ENCODE data around the gene PLCH2.

Gene PLCH2

DNA sequence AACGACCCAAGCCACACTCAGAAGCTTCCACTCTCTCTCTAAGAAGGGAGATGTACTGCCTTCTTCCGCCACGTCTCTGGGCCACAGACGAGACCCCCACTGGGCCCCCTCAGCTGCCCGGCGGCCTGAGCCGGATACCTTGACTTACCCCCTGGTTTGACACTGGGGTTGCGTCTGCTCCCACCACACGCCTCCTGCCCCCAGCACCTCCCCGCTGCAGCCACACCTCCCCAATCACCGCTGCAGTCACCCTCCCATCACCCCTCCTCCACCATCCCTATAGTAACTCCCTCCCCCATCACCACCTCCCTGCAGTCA, 39.6 kb downstream of the PLCH2 start:
- DNase-seq (ENCODE audit: low spot score), result no peak

GRCh38 chr1:2516124-2516523, 40.0 kb downstream of the PLCH2 start:
- DNase-seq (ENCODE audit: low spot score), result no peak

DNA sequence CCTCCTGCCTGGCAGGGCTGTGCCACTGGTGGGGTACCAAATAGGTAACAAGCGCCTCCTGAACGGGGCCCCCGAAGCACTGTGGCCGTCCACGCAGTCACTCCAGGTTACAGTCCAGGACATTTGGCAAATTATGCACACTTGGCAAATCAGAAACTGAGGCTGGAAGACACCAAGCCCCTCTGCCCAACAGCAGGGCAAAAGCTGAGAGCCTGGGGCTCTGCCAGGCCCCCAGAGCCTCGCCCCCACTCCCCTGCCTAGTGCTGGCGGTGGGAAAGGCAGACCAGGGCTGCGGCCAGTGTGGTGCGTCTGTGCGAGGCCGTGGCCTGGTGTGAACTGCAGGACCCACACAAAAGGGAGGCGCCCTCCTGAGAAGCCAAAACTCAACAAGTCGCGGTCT, 40.9 kb downstream of the PLCH2 start:
- no peak for DNase-seq (ENCODE audit: low spot score)

- DNase-seq (ENCODE audit: low spot score), result no peak
These were observed 41.9 kb downstream of the PLCH2 start for GRCh38 chr1:2517966-2518365.

- DNase-seq (ENCODE audit: low spot score), result no peak
These were observed 42.4 kb downstream of the PLCH2 start for GRCh38 chr1:2518528-2518927.

DNA sequence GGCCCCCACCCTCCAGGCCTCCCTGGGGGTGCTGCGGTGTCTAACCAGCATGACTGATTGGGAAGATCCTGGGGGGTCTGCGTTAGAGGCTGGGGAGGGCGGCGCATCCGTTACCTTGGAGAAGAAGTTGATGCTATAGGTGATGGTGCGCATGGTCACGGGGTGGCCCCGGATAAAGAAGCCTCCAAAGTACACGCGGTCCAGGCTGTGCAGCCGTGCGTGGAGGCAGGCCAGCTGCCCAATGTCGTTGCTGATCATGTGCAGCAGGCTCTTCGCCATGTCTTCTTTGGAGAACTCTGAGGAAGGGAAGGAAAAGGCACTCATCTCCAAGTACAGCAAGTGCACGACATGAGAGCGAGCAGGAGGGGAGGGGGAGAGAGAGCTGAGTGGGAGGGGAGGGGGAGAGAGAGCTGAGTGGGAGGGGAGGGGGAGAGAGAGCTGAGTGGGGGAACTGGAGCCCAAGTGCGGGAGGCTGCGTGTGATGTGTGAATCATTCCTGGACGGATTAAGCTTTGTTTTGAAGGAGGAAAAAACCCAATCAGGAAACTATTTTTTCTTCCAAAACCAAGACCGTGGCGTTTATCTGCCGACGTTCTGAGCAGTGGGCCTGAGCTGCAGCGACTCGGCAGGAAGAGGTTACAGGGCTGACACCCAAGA, 43.1 kb downstream of the PLCH2 start:
- DNase-seq (ENCODE audit: low spot score), result no peak

GRCh38 chr1:2519729-2520128, 43.6 kb downstream of the PLCH2 start:
- no peak for DNase-seq (ENCODE audit: low spot score)

GRCh38 chr1:2520206-2520605, 44.1 kb downstream of the PLCH2 start:
- DNase-seq (ENCODE audit: low spot score), result no peak

- no peak for DNase-seq (ENCODE audit: low spot score)
These were observed 44.7 kb downstream of the PLCH2 start for GRCh38 chr1:2520806-2521205.

DNA sequence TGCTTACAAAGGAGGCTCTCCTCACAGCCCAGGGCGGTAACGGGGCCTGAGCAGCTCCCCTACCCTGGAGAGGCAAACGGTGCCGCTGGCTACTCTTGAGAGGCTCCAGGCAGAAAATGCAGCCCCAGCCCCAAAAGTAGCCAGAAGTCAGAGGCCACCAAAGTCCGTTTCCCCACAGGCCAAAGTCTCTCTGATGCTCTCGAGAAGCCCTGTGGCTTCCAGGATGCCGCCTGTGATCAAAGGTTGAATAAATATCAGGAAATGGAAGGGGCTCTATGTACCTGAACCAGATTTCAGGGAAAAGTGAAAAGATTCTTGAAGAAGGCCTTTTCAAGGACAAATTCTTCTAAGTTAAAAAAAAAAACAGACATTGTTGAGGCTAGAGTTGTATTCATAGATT, 46.1 kb downstream of the PLCH2 start:
- DNase-seq (ENCODE audit: low spot score), result no peak

DNA sequence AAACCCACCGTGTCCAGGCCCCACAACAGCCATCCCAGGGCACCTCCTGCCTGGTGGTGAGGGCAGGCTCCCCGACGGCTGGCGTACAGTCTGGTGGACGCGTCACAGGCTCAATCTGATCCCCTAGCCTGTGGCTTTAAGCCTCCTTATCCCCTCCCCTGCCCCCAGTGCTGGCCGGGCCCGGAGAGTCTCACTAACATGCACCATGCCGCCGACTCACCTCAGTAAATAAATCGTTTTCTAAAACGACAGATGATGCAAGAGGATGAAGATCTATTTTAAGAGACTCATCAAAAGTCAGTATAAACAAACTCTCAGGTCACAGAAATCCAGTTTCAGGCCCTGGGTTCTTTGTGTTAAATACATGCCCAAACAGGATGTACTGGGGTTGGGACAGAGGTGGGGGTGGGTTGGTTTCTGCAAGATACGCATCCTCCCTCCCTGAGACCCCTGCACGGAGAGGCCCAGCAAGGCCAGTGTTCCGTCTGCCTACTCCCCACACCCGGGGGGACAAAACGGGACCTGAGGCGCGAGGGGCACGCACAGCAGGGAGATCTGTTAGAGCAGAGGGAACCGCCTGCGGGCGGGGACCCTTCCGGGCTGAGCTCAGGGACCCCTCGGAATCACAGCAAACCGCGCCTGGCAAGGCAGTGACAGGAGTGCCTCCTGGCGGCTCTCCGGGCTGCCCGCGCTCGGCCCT, 47.3 kb downstream of the PLCH2 start:
- no peak for DNase-seq (ENCODE audit: low spot score)

GRCh38 chr1:2523891-2524609, 48.0 kb downstream of the PLCH2 start:
- no peak for DNase-seq (ENCODE audit: low spot score)

GRCh38 chr1:2525572-2525919, 49.5 kb downstream of the PLCH2 start:
- DNase-seq (ENCODE audit: low spot score), result no peak

- peak; percentile 96 for DNase-seq (ENCODE audit: low spot score)
These were observed 50.1 kb downstream of the PLCH2 start, which contains the start of gene PANK4 for GRCh38 chr1:2525920-2526823. Gene PANK4, minus strand, starts transcription at chr1:2526596. Its CDS starts 9 bp downstream, at chr1:2526587.

DNA sequence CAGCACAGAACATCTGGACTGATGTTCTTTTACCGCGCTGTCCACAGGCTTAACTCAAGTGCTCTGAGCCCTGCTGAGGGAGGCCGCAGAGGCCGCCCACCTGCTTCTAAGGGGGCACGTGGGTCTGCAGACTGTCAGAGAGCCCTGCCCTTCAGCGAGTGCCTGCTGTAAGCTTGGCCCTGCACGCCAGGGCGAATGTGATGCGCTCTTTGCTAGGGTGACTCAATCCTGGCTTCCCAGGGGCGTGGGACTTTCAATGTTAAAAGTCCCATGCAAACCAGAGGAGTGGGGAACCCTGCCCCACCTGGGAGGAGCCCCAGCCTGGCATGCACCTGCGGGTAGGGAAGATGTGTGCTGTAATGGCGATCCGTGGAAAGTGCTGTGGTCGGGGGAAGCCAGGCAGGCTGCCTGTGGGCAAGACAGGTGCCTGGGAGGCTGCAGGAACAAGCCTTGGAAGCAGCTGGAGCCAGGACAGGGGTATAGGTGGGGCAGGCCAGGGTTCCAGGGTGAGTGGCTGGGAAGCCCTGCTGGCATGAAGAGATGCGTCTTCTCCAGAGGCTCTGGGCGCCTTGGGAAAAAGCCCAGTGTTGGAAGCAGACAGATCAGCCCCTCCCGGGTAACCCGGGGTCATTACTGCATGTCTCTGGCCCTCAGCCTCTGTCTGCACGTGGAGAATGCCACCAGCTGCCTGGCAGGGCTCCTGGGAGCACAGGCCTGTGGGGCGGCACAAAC, 50.9 kb downstream of the PLCH2 start:
- DNase-seq (ENCODE audit: low spot score), result no peak

- DNase-seq (ENCODE audit: low spot score), result no peak
These were observed 51.4 kb downstream of the PLCH2 start for GRCh38 chr1:2527556-2527860.

DNA sequence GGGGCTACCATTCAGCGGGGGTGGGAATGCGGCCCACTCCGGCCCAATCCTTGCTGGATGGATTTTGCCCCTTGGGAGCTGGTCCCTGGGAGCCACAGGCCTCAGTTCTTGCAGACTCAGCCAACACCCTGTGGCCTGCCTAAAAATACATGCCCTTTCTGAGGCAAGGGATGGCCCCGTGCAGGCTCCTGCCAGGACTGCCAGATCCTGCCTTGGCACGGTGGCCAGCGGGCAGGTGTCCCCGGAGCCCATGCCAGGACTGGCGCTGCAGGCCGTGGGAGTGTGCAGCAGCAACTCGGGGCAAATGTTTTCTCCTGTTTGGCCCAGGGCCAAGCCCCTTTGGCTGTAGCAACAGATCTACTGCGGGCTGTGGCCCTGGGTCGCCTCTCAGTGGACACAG, 51.9 kb downstream of the PLCH2 start:
- no peak for DNase-seq (ENCODE audit: low spot score)

DNA sequence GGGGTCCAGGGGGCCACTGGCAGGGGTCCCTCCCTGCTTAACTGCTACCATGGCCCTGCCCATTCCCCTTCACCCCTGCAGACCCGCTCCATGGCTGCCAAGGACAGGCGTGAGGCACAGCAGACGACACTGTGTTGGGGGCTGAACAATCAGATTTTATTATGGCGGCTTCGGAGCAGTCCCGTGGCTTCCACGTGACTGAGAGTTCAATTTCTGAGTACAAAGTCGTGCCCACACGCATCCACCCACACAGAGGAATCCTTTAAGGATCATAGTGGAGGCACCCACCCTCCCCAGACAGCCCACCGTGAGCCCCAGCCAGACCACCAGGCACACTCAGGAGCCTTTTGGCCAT, 52.5 kb downstream of the PLCH2 start:
- DNase-seq (ENCODE audit: low spot score), result no peak

- DNase-seq (ENCODE audit: low spot score), result peak; percentile 83
These were observed 53.1 kb downstream of the PLCH2 start for GRCh38 chr1:2528966-2529783.

GRCh38 chr1:2529784-2530512, 53.9 kb downstream of the PLCH2 start, which contains the start of gene HES5:
Gene HES5, minus strand, starts transcription at chr1:2530263. Its CDS starts 99 bp downstream, at chr1:2530164.
- DNase-seq (ENCODE audit: low spot score), result no peak

Data from HuH-7.5 (cell line).